Endothelial cell (in vitro differentiated cells): Measurements from ENCODE around the gene NEUROD2. TPM values are rescaled to one million over a fixed set of nuclear protein-coding genes. Genes with fewer than 3 reads are reported as not detected.

Source experiments
- DNase-seq: peaks from one replicate; pipeline ENCODE4 v3.0.0; 2021; ENCODE audit warnings: low spot score
- H3K27ac Mint-ChIP-seq: one replicate; pipeline ENCODE4 v1.8.0; 2021; ENCODE audit warnings: mixed read lengths, inconsistent platforms; ENCODE audit not compliant: unreplicated experiment
- H3K27me3 Mint-ChIP-seq: one replicate; pipeline ENCODE4 v1.8.0; 2021; ENCODE audit warnings: mild to moderate bottlenecking, moderate library complexity, mixed read lengths, inconsistent platforms; ENCODE audit not compliant: unreplicated experiment
- H3K36me3 Mint-ChIP-seq: one replicate; pipeline ENCODE4 v1.8.0; 2021; ENCODE audit warnings: mild to moderate bottlenecking, low read depth, mixed read lengths, inconsistent platforms; ENCODE audit not compliant: unreplicated experiment
- H3K4me1 Mint-ChIP-seq: one replicate; pipeline ENCODE4 v1.8.0; 2021; ENCODE audit warnings: mild to moderate bottlenecking, mixed read lengths, inconsistent platforms; ENCODE audit not compliant: unreplicated experiment
- H3K4me3 Mint-ChIP-seq: one replicate; pipeline ENCODE4 v1.8.0; 2021; ENCODE audit warnings: mild to moderate bottlenecking, mixed read lengths, inconsistent platforms; ENCODE audit not compliant: unreplicated experiment
- H3K9me3 Mint-ChIP-seq: one replicate; pipeline ENCODE4 v1.8.0; 2021; ENCODE audit warnings: mixed read lengths, inconsistent platforms; ENCODE audit not compliant: unreplicated experiment
- total RNA-seq: library from RNA; stranded (reverse); fragmentation: NEBNext Ultra II Directional; extraction: Animal tissue kit (Norgen Biotek cat#: 25700); gene quantifications from one replicate; pipeline ENCODE4 v1.2.1, GENCODE V29; 2021; ENCODE audit not compliant: unreplicated experiment
- TF ChIP-seq, protein P1 (sequence below): fragments of 200-600 bp; sonication (generic); IDR thresholded peaks from one replicate; pipeline ENCODE4 v1.5.0; 2021; ENCODE audit warnings: antibody characterized with exemption; ENCODE audit not compliant: unreplicated experiment

The NEUROD2 gene
- total RNA-seq, 1 donor from 2014 or later, result not detected

DNA sequence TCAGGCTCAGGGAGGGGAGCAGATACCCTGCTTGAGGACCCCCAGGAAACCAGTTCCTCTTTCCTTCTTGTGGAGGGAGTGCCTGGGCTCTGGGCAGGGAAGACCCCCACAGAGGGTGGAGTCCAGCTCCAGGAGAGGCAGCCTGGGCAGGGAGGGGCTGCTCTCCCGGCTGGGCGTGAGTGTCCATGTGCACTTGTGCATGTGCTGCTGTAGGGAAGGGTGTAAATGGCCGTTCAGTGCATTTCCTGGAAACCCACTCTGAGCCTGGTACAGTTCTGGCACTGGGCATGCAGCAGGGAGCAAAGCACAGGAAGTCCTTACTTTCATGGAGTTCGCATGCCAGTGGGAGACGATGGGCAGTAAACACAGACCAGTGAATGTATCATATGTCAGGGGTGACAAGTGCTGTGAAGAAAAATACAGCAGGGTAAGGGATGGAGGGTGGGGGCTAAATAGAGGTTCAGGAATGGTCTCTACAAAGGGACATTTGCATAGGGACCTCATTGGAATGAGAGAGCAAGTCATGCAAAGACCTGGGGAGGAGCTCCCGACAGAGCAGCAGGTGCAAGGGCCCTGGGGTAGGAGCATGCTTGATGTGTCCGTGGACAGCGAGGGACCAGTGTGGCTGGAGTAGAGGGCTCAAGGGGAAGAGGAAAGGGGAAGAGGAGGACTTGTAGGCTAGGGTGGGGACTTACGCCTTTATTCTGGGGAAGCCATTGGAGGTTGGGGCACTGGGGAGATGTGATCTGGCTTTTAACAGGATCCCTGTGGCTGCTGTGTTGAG is 34.8 kb upstream of the NEUROD2 start:
- peaks cover 53% of the 10 kb centered on the region for H3K4me1 Mint-ChIP-seq
- H3K36me3 Mint-ChIP-seq, result peaks cover 23% of the 10 kb centered on the region
- H3K9me3 Mint-ChIP-seq, result no peaks in the 10 kb centered on the region
- H3K4me3 Mint-ChIP-seq, result no peak overlapping the region
- DNase-seq, result no peak
- H3K27ac Mint-ChIP-seq, result no peak overlapping the region
- peaks cover 10% of the 10 kb centered on the region for H3K27me3 Mint-ChIP-seq
- TF ChIP-seq, protein P1, sequence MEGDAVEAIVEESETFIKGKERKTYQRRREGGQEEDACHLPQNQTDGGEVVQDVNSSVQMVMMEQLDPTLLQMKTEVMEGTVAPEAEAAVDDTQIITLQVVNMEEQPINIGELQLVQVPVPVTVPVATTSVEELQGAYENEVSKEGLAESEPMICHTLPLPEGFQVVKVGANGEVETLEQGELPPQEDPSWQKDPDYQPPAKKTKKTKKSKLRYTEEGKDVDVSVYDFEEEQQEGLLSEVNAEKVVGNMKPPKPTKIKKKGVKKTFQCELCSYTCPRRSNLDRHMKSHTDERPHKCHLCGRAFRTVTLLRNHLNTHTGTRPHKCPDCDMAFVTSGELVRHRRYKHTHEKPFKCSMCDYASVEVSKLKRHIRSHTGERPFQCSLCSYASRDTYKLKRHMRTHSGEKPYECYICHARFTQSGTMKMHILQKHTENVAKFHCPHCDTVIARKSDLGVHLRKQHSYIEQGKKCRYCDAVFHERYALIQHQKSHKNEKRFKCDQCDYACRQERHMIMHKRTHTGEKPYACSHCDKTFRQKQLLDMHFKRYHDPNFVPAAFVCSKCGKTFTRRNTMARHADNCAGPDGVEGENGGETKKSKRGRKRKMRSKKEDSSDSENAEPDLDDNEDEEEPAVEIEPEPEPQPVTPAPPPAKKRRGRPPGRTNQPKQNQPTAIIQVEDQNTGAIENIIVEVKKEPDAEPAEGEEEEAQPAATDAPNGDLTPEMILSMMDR, result no peak

DNA sequence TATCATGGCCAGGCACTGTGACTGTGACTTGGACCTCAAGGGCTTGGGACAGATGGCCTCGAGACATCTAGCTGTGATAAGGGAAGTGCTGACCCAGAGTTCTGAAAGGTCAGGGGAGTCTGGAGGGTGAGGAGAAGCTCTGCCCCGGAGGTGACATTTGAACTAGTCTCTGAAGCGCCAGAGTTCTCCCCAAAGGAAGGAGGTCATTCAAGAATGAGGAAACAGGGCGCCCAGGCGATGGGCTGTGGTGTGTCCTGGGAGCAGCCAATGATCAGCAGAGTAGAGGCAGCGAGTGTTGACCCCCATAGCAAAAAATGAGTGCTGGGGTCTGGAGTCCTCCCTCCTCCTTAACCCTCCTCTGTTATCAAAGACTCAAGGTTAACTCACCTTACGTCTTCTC is 34.2 kb upstream of the NEUROD2 start:
- Mint-ChIP-seq H3K27me3 (peaks cover 10% of the 10 kb centered on the region), H3K36me3 (peaks cover 23% of the 10 kb centered on the region), H3K4me3 (no peak overlapping the region), H3K4me1 (peaks cover 53% of the 10 kb centered on the region), H3K9me3 (no peaks in the 10 kb centered on the region), H3K27ac (no peak overlapping the region)
- TF ChIP-seq, protein P1, result no peak
- DNase-seq, result no peak

DNA sequence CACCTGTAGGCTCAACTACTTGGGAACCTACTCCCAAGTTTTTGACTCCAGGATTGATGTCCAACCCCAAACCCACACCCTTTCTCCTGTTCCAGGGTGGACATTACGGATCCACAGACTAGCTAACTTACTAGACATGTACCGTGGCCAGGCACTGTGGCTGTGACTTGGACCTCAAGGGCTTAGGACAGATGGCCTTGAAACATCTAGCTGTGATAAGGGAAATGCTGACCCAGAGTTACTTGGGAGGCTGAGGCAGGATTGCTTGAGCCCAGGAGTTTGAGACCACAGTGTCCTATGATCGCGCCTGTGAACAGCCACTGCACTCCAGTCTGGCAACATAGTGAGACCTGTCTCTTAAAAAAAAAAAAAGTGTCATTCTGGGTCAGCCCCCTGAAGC is 33.4 kb upstream of the NEUROD2 start:
- Mint-ChIP-seq H3K9me3 (no peaks in the 10 kb centered on the region), H3K27ac (no peak overlapping the region), H3K27me3 (peaks cover 12% of the 10 kb centered on the region), H3K36me3 (peaks cover 23% of the 10 kb centered on the region), H3K4me1 (peaks cover 53% of the 10 kb centered on the region), H3K4me3 (no peak overlapping the region)
- DNase-seq, result no peak
- TF ChIP-seq, protein P1, result no peak

- Mint-ChIP-seq H3K4me3 (no peak overlapping the region), H3K4me1 (peaks cover 52% of the 10 kb centered on the region), H3K27me3 (peaks cover 12% of the 10 kb centered on the region), H3K36me3 (peaks cover 23% of the 10 kb centered on the region), H3K9me3 (no peaks in the 10 kb centered on the region), H3K27ac (no peak overlapping the region)
- no peak for DNase-seq
- TF ChIP-seq, protein P1, result no peak
Observed at GRCh38 chr17:39640591-39641031, 32.9 kb upstream of the NEUROD2 start.
